ENCODE measurements around the gene CHFR.

DNA sequence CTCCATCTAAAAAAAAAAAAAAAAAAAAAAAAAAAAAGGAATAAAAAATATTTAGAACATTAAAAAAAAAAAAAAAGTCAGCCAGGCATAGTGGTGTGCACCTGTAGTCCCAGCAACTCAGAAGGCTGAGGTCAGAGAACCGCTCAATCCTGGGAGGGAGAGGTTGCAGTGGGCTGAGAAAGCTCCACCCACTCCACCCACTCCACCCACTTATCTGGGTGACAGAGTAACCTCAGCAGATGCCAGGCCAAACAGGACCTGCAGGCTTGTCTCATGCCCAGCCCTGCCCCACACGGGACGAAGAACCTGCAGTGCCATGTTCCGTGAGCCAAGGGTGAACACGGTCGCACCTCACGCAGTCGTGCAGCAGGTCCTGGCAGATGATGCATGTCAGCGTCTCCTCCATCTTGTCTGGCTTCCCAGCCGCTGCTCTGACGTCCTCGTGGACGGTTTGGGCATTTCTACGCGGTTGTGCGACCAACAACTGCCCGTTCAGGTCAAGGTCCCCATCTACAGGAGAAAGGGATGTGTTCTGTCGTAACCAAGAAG is 28.6 kb downstream of the CHFR start:
- TF ChIP-seq, protein P1, sequence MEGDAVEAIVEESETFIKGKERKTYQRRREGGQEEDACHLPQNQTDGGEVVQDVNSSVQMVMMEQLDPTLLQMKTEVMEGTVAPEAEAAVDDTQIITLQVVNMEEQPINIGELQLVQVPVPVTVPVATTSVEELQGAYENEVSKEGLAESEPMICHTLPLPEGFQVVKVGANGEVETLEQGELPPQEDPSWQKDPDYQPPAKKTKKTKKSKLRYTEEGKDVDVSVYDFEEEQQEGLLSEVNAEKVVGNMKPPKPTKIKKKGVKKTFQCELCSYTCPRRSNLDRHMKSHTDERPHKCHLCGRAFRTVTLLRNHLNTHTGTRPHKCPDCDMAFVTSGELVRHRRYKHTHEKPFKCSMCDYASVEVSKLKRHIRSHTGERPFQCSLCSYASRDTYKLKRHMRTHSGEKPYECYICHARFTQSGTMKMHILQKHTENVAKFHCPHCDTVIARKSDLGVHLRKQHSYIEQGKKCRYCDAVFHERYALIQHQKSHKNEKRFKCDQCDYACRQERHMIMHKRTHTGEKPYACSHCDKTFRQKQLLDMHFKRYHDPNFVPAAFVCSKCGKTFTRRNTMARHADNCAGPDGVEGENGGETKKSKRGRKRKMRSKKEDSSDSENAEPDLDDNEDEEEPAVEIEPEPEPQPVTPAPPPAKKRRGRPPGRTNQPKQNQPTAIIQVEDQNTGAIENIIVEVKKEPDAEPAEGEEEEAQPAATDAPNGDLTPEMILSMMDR (IDR thresholded peaks at IDR 0.05), result no peak
- TF ChIP-seq POLR2A (IDR thresholded peaks at IDR 0.05) (no peak), EP300 (IDR thresholded peaks at IDR 0.05) (no peak)

All from tibial nerve (tissue), 4 donors.